HG02678 (cell line): ENCODE measurements around the gene KISS1.
"Not testable (repeated sequence)": the region's sequence is repeated elsewhere in the genome, so short reads cannot be mapped to it uniquely, and the experiment has no call there.

Experiments used
- ATAC-seq: cut with Tn5 transposase; IDR thresholded peaks from one replicate; pipeline ENCODE4 v1.9.1; 2021; ENCODE audit warnings: mild to moderate bottlenecking, moderate library complexity; ENCODE audit not compliant: unreplicated experiment

Gene KISS1, protein sequence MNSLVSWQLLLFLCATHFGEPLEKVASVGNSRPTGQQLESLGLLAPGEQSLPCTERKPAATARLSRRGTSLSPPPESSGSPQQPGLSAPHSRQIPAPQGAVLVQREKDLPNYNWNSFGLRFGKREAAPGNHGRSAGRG

DNA sequence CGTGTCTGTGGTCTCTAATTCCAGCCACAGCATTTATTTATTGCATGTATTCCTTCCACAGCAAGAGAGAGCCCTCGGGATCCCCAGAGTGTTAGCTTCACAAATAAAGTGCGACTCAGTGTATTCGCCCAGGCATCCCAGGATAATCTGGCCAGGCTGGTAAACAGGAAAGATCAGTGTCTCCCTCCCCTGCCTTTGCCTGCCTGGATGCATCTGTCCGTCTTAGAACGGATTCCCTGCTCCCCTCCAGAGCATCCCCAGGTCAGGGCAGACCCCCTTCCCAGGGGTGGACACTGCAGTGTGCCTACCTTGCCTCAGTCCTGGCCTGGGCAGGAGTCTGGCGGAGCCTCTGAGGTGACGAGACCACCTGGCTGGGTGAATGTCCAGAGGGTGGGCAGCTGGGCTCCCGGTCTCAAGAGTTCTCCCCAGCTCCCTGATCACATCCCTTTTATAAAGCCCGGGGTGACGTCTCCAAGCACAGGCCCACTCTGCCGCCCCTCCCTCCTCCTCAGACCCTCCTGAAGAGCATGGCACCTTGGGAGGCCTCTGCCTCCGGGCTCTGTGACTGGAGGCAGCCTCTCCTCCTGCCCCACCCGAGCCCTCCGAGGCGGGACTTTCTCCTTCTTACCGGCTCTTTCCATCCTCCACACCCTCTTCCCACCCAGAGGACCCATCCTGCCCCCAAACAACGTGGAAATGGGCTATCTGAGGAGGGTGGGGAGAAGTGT, at the start of gene KISS1:
Gene KISS1, minus strand, starts transcription at position 424 of the 728 bp plus-strand sequence. CDS start 3,615 bp downstream, outside the sequence.
- no peak for ATAC-seq

DNA sequence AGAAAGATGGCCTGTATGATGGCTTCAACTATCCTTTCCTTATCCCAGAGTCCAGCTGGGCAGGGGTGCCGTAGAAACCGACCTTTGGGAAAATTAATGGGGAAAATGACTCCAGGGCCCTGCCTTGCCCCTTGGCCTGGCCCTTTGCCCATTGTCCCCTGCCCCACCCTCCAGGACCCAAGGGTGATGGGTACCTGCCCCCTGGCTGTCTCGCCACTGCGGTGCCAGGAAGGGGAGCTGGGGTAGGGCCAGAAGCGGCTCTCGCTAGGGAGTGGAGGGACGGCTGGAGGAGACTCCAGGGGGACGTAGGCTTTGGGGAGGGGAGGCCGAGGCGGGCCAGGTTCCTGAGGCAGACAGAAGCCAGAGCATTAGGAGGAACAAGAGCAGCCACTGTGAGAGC, 46.6 kb upstream of the KISS1 start:
- no peak for ATAC-seq

DNA sequence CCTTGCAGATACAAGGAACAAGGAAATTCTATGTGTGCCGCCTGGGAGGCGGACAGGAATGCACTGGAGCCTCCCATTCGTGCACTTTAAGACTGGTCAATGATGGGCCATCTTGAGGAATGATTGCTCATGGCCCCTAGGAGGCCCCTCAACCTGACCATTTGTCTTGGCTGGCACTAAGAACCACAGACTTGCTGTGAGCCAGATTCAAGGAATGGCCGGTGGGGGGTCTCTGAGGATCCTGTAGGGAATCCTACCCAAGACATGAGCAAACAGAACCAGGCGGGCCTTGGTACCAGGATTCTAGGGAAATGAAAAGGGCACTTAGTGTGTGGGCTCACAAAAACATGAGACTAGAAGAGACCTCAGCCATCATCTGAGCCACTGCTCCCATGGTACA, 45.6 kb upstream of the KISS1 start:
- ATAC-seq, result no peak

DNA sequence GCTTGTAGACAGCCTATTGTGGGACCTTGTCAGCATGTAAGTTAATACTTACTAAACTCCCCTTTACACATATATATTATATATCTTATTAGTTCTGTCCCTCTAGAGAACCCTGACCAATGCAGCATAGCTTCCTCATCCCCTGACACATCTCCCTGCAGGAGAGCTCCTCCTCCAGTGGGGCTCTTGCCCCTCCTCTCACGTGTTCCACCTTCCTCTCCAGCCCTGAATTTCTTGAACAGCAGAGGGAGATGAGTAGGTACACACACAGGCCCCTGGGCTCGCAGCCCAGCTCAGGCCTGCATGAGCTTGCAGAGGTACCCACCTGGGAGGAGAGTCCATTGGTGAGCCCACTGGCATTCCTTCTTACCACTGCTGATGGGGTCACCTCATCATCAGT, 44.8 kb upstream of the KISS1 start:
- ATAC-seq, result no peak

DNA sequence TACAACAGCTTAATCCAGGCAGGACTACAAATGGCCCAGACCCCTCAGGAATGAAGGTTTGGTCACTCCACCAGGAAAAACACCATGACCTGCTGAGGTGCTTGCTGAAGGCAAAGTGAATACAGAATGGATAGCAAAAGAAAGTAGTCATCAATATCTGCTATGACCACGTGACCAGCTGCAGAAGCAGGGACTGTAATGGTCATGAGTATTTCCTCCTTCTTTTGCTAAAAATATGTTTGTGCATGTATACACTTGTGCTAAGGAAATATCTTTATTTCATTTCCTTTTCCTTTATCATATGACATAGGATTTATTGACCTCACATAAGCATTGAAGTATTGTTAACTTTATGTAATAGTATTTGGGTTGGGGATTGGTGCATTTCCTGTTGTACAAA, 43.9 kb upstream of the KISS1 start:
- no peak for ATAC-seq

DNA sequence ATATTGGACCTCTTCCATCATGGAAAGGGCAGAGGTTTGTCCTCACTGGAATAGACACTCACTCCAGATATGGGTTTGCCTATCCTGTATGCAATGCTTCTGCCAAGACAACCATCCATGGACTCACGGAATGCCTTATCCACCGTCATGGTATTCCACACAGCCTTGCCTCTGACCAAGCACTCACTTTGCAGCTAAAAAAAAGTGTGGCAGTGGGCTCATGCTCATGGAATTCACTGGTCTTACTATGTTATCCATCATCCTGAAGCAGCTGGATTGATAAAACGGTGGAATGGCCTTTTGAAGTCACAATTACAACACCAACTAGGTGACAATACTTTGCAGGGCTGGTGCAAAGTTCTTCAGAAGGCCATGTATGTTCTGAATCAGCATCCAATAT, 43.1 kb upstream of the KISS1 start:
- not testable (repeated sequence) for ATAC-seq

DNA sequence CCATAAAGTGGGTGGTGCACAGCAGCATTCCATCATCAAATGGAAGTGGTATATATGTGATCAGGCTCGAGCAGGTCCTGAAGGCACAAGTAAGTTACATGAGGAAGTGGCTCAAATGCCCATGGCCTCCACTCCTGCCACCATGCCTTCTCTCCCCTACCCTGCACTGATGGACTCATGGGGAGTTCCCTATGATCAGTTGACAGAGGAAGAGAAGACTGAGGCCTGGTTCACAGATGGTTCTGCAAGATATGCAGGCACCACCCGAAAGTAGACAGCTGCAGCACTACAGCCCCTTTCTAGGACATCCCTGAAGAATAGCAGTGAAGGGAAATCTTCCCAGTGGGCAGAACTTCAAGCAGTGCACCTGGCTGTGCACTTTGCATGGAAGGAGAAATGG, 42.2 kb upstream of the KISS1 start:
- ATAC-seq, result not testable (repeated sequence)

DNA sequence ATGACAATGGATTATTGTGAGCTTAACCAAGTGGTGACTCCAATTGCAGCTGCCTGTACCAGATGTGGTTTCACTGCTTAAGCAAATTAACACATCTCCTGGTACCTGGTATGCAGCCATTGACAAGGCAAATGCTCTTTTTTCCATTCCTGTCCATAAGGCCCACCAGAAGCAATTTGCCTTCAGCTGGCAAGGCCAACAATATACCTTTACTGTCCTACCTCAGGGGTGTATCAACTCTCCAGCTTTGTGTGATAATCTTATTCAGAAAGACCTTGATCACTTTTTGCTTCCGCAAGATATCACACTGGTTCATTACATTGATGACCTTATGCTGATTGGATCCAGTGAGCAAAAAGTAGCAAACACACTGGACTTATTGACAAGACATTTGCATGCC, 41.2 kb upstream of the KISS1 start:
- not testable (repeated sequence) for ATAC-seq

DNA sequence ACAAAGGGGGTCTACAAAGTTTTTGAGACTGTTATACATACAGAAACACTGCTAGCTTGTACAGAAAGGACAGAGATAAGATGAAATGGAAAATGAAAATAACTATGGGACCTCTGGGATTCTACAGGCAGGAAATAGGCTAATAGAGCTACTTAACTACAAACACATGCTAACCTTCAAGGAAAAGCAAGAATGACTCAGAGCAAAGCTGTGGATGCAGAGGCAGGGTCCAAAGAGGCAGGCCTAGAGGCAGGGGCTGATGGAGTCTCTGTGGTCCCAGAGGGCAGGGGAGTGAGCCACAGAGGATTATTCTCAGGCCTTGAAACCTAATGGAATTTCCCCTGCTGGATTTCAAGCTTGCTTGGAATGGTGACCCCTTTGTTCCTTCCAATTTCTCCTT, 36.2 kb upstream of the KISS1 start:
- ATAC-seq, result no peak

DNA sequence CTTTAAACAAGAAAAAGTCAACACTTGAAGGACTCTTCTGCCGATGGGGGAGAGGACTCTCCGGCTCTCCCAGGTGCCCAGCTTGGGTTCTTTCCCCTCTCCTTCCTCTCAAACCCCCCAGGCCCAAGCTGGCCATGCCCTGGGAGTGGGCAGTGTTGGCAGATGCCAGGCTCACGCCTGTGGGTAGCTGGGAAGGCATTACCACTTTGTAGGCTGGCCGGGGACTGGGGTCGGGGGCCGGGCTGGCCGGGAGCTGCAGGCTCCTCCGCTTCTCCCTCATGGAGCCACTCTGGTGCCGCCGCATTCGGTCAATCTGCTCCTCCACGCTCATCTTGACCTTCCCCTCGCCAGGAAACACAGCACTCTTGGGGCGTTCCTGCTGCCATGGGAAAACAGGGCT, 33.9 kb upstream of the KISS1 start:
- ATAC-seq, result no peak

DNA sequence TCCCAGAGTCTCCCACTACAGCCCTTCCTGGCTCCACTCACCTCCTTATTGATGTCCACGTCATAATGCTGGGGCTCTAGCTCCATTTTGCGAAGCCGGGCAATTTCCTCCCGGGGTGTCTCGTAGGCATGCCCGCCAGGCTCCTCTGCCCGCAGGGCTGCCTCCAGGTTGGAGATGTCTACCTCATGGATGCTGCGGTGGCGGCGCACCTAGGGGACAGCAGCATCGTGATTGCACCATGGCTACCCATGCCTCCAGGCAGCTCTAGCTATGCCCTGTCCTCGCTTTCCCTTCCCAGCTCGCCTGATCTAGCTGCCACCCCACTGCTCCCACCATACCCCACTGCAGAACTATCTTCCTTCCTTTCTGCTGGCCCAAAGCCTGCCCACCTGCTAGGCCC, 32.6 kb upstream of the KISS1 start:
- ATAC-seq, result no peak

DNA sequence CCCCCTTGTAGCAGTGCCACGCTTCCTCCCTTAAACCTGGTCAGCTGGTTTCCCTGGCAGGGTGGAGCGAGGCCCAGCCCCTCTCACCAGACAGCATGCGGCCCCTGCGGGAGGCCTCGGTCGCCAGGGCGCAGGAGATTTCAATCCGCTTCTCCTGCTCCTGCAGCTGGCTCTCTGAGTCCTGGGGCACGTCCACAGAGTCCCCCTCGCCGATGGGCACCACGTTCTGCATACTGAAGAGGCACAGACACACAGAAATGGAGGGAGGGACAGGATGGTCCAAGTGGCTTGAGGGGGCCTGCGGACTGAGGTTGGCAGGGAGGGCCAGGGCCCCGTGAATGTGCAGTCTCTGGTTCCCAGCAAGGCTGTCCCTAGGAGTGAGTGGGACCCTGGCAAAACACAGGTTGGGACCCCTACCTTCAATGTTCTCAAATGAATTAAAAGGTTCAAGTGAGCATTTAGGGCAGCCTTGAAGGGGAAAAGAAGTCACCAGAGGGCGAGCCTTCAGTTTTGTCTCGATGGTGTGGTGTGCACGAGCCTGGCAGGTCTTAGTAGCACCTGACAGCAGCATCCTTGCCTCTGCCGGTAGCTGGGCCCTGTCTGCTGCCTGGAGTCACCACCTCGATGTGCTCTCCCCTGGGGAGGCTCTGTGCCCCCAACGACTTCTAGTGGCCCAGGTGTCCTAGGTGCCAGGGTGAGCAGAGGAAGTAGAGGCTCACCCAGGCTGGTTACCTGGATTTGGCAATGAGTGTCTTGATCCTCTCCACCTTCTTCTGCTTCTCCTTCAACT, 31.9 kb upstream of the KISS1 start:
- ATAC-seq, result no peak

DNA sequence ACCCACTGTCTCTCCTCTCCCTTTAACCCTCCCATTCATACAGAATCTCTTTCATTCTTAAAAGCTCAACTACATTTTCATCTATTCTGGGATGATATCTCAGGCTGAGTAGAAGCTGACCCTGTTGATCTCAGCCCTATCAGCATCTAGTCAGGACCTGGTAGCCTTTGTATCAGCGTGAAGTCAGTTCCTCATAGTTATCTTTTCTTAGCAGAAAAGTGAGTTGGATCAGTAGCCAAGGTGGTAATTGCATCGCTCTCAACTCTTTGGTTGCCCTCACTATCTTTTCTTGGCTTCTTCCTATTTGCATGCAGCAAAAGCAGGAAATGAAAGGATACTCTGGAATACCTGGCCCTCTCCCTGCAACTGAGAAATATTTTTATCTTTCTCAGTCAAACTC, 31.1 kb upstream of the KISS1 start:
- ATAC-seq, result no peak

DNA sequence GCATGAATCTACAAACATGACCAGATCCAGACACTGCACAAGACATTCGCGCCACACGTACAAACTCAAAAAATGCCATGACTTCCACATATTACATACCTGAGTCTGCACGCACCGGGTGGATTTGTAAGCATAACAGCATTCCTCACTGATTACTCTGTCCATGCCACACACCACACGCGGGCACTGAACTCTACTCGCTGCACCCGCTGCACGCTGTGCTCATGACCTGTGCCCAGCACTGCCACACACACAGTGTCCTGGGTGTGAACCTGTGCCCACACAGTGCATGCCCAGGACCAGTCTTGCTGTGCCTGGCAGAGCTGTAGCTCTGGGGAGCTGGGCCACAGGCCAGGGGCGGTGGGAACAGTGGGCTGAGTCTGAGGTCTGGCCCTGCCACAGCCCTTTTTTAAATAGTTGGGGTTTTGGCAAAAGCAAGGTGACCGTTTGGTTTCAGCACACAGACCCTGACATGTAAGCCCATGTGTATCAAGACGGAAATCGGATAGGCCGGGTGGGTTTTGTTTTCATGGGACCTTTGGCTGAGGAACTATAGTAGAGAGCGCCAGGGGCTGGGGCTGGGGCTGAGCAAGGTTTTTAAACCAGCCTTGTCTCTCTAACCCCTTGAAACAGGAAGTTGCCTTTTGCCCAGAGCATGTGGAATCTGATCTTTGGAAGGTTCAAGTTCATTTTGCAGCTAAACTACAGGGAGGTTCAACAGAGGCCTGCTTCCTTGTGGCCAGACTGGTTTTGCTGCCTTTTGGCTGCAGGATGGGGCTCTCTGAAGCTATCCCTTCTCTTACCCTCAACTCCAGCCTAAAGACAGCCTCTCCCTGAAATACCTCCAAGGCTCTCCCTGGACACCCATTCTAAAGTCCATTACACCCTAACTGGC, 29.8 kb upstream of the KISS1 start:
- no peak for ATAC-seq

DNA sequence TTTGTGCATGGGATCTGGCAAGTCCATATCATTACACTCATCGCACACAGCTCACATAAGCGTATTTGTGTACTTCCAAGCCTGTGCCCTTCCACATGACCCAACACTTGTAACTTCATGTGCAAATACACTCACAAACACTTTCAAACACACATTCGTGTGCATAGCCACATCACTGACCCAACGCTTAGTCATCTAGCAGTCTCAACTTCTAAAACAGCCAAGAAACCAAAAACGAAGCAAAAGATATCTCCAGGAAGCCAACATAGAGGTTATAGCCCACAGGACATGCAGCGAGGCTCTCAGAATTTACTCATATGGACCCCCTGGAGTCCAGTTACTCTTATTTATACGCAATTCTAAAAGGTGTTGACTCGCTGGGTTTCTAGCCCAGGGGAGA, 28.4 kb upstream of the KISS1 start:
- ATAC-seq, result no peak

DNA sequence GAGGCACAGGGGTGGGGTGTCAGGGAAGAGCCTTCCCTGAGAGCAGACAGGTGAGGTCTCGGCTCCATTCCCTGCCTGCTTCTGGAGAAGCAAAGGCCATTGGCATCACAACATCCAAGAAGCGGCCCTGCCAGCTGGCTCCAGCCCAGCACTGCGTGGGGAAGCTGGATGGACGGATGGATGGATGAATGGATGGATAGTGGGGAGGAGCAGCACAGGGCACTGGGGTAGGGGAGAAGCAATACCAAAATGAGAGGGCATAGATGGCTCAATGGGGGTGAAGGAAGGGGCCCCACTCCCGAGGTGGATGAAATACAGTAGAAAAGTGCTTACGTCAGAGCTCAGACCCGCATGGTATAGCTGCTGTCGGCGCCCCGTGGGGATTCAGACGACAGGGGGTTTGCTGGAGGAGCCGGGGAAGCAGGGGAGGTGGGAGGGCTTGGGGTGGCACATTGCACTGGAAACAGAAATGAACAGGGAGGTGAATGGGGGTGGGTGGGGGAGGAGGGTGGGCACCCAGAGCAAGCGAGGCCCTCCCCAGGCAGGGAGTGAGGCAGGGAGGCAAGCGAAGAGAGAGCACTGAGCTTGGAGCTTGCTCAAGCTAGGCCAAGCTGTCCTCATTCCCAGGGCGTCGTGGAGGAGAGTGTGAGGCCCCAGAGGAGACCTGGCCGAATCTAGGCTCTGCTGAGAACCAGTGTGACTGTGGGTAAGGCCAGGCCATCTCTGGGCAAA, 27.0 kb upstream of the KISS1 start:
- no peak for ATAC-seq

DNA sequence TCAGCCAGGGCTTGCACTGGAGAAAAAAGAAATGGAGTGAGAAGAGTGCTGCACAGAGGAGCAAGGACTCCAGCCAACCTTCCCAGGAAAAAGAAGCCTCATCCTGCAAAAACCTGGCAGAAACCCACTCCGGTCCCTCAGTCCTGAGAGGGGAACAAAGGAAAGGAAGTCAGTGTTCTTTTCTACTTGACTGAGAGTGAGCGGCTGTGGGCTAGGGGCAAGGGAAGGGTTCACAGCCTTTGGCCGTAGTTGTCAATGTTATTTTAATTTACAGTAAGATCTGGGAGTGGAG, 26.4 kb upstream of the KISS1 start:
- ATAC-seq, result no peak

DNA sequence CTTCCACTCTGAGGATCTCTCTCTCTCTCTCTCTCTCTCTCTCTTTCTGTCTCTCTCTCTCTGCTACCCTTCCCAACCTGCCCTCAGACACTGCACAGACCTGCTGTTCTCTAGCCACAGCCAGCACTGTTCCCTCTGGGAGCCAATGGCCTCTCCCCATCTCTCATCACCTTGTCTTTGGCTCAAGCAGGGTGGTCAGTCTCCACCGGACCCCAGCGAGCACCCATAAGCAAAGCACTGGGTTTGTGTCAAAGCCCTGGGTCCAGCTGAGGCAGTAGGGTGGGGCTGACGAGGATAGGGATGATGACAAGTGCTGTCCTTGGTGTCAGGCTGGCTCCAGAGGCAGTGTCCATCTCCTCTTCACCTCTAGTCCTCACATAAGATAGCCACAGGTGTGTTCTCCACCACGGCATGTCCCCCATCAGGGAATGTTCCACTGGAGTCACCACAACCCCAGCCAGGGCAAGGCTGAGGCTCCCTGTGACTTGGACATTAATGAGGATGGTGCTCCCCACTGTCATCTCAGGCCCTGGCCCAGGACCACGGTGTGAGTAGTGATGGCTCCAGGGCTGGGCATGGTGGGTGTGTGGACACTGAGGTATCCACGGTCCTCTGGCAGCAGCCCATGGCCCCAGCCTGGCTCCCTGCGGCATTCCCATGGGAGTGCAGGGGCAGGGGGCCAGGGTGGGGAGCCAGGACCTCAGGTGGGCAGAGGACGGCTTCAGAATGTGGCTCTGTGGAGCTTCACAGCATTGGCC, 25.9 kb upstream of the KISS1 start:
- ATAC-seq, result no peak

DNA sequence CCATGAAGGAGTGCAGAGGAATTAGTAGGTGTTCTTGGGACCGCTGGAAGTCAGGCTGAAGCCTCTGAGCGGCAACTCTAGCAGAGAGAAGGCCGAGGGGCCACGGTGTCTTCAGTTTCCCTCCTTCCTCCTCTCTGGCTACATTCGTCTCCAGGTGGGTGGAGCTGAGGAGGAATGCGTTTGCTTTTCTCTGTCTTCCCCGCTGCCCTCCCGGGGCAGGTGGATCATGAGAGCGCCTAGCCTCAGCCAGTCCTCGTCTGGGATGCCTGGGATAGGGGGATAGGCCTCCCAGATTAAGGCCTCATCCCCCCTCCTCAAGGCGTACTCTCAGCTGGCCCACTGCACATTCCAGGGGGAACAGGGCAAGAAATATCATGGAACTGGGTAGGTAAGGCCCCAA, 25.0 kb upstream of the KISS1 start:
- ATAC-seq, result no peak
